ENCODE results near the gene KRIT1.

- no peak for TF ChIP-seq POLR2A (IDR thresholded peaks at IDR 0.05)
- no peak for TF ChIP-seq CTCF (IDR thresholded peaks at IDR 0.05)
Measured at GRCh38 chr7:92149736-92150239, 95.9 kb downstream of the KRIT1 start.
